Right lobe of liver (tissue), 6 donors: ENCODE measurements around the gene CCDC85C. TPM values are rescaled to one million over a fixed set of nuclear protein-coding genes. Genes with fewer than 3 reads are reported as not detected.

Experiments used
- ATAC-seq, 4 donors: fragments of 200-7000 bp; cut with Tn5 transposase; one replicate each; pipeline ENCODE4 v1.9.1; 2020; ENCODE audit warnings: mild to moderate bottlenecking in 4 of 4, moderate library complexity in 4 of 4
- DNase-seq, 3 donors: peaks; one replicate each; pipeline ENCODE4 v3.0.0-alpha.2; 2020
- H3K27ac ChIP-seq, 3 donors: fragments of 200-600 bp; one replicate each; pipeline ENCODE4 v1.8.0; 2022
- H3K27me3 ChIP-seq, 2 donors: fragments of 200-600 bp; one replicate each; pipeline ENCODE4 v1.8.0; 2022
- H3K36me3 ChIP-seq, 4 donors: fragments of 200-600 bp; sonication (generic) in 1 of 4; one replicate each; pipeline versions ENCODE4 v1.5.1 to v1.8.0; 2017 to 2022; ENCODE audit warnings: control low read depth in 1 of 4
- H3K4me1 ChIP-seq, 4 donors: fragments of 200-600 bp; sonication (generic) in 1 of 4; one replicate each; pipeline versions ENCODE4 v1.5.1 to v1.8.0; 2017 to 2022; ENCODE audit warnings: control low read depth in 1 of 4
- H3K4me3 ChIP-seq, 3 donors: fragments of 200-600 bp; one replicate each; pipeline ENCODE4 v1.8.0; 2022
- H3K9me3 ChIP-seq, 4 donors: fragments of 200-600 bp; sonication (generic) in 1 of 4; one replicate each; pipeline versions ENCODE4 v1.5.1 to v1.8.0; 2017 to 2022; ENCODE audit warnings: control low read depth in 1 of 4
- POLR2A ChIP-seq: fragments of 450-650 bp; IDR thresholded peaks from one replicate; pipeline ENCODE4 v1.6.1; 2017; ENCODE audit warnings: antibody characterized with exemption, mild to moderate bottlenecking
- WGBS: methylation state at CpG from one replicate; pipeline ENCODE4 v1.1.6; 2018; ENCODE audit warnings: low coverage, low lambda C conversion rate; ENCODE audit not compliant: insufficient coverage; ENCODE audit errors: missing lambda C conversion rate; 5-methylcytosine and 5-hydroxymethylcytosine counted together
- intact Hi-C, 2 donors: fragments of 100-400 bp; cut with DNase I; formaldehyde crosslinking; loops; one replicate each; pipeline versions ENCODE4 v1.11.2 to v1.14.1; 2022
- total RNA-seq, 6 experiments: library from RNA; depleted of rRNA in 2 of 6; stranded (reverse); fragments of >200 nt in 2 of 6; fragmentation: NEBNext Ultra II Directional in 3 of 6; extraction: Animal tissue kit (Norgen Biotek cat#: 25700) in 3 of 6; gene quantifications; one replicate each; pipeline versions ENCODE4 v1.1.0 to v1.2.4, GENCODE V29; 2016 to 2023
- TF ChIP-seq, protein P1 (sequence below), 4 donors: fragments of 200-600 bp in 3 of 4; fragments of 450-650 bp in 1 of 4; IDR thresholded peaks; one replicate each; pipeline versions ENCODE4 v1.5.1 to v1.8.0; 2016 to 2022; ENCODE audit warnings: antibody characterized with exemption in 4 of 4, mild to moderate bottlenecking in 2 of 4
- donor health status: DM: no; HTN: yes; CAD: no.
- donor health status: DM: no; HTN: no; CAD: no.
- donor health status: DM: no; HTN: no; CAD: no.
- donor health status: DM: no; HTN: yes; CAD: no.
- donor health status: DM: no; HTN: yes; CAD: no.

Gene CCDC85C
- total RNA-seq, 6 experiments from 2014 or later = 13.6 to 32.8 (median 21.8) TPM

DNA sequence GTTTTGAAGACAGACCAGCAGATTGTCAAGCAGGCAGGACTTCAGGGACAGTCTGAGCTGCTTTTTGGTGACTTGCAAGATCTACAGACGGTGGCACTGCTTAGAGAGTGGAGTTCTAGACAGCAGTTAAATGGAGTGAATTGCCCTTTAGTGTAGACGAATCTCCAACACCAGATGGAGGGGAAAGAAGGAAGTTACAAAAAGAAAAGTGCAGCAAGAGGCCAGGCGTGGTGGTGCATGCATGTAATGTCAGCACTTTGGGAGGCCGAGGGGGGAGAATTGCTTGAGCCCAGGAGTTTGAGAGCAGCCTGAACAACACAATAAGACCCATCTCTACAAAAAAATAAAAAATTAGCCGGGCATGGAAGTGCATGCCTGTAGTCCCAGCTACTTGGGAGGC is 32.5 kb upstream of the CCDC85C start:
- Histone ChIP-seq H3K27ac (no peak overlapping the region), H3K4me1 (no peaks in the 10 kb centered on the region), H3K4me3 (no peak overlapping the region), H3K27me3 (no peaks in the 10 kb centered on the region), H3K9me3 (no peaks in the 10 kb centered on the region), H3K36me3 (no peaks in the 10 kb centered on the region)
- intact Hi-C loops = no loop called here
- DNase-seq (no peak), ATAC-seq (peak in 1 of 4 donors; percentile 50)
- TF ChIP-seq POLR2A = no peak
- TF ChIP-seq, protein P1, sequence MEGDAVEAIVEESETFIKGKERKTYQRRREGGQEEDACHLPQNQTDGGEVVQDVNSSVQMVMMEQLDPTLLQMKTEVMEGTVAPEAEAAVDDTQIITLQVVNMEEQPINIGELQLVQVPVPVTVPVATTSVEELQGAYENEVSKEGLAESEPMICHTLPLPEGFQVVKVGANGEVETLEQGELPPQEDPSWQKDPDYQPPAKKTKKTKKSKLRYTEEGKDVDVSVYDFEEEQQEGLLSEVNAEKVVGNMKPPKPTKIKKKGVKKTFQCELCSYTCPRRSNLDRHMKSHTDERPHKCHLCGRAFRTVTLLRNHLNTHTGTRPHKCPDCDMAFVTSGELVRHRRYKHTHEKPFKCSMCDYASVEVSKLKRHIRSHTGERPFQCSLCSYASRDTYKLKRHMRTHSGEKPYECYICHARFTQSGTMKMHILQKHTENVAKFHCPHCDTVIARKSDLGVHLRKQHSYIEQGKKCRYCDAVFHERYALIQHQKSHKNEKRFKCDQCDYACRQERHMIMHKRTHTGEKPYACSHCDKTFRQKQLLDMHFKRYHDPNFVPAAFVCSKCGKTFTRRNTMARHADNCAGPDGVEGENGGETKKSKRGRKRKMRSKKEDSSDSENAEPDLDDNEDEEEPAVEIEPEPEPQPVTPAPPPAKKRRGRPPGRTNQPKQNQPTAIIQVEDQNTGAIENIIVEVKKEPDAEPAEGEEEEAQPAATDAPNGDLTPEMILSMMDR (IDR thresholded peaks at IDR 0.05) = no peak
- WGBS = 61% methylated on average over 5 of the region's 5 CpGs

- ATAC-seq = no peak
- H3K9me3 ChIP-seq = no peaks in the 10 kb centered on the region
- DNase-seq = no peak
- no peaks in the 10 kb centered on the region for H3K4me1 ChIP-seq
- no peak for TF ChIP-seq POLR2A
- TF ChIP-seq, protein P1 (IDR thresholded peaks at IDR 0.05) = no peak
- H3K27ac ChIP-seq = no peak overlapping the region
- H3K36me3 ChIP-seq = no peaks in the 10 kb centered on the region
- no peaks in the 10 kb centered on the region for H3K27me3 ChIP-seq
- WGBS = 74% methylated on average over 7 of the region's 8 CpGs
- intact Hi-C loops = no loop called here
- no peak overlapping the region for H3K4me3 ChIP-seq
Measured at GRCh38 chr14:99635116-99635515, 31.1 kb upstream of the CCDC85C start.

GRCh38 chr14:99634443-99634842 is 30.4 kb upstream of the CCDC85C start:
- ATAC-seq (no peak), DNase-seq (no peak)
- Histone ChIP-seq H3K27ac (no peak overlapping the region), H3K27me3 (no peaks in the 10 kb centered on the region), H3K4me1 (no peaks in the 10 kb centered on the region), H3K36me3 (no peaks in the 10 kb centered on the region), H3K9me3 (no peaks in the 10 kb centered on the region), H3K4me3 (no peak overlapping the region)
- intact Hi-C loops = no loop called here
- TF ChIP-seq POLR2A = no peak
- TF ChIP-seq, protein P1 (IDR thresholded peaks at IDR 0.05) = no peak
- 86% methylated on average over 7 of the region's 10 CpGs for WGBS

DNA sequence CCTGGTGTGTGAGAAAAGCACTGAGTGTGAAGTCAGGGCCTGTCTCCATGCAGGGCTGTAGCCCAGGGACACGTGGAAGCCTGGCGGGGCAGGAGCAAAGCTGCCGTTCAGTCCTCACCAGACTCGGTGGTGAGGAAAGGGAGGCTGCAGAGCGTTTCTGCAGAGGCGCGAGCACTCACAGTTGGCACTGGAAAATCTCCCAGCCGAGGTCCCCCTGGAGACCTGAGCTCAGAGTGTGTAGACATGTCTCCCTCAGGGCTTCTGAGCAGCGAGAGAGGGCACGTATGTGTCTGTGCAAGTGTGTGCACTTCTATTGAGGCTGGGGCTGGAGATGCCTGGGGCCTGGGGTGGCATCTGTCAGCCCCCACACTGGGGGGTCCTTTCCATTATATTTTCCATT is 29.9 kb upstream of the CCDC85C start:
- TF ChIP-seq, protein P1 (IDR thresholded peaks at IDR 0.05) = no peak
- TF ChIP-seq POLR2A = no peak
- no peak for ATAC-seq
- 92% methylated on average over 8 of the region's 10 CpGs for WGBS

DNA sequence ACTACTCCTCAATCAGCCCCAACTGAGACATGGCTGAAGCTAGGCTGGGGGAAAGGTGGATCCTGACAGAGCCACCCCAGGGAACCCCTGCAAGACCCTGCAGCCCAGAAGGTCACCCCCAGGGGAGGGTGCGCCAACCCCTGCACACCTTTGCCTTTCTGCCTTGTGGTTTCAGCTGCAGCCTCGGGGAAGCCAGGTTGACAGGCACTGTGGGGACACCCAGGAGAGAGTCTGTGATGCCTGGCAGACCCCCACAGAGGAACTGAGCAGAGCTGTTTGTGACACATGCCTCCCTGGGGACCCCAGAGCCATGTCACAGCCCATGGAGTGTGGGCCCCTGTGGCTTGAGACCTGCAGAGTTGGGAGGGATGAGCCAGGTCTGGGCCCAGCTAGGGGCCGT is 29.1 kb upstream of the CCDC85C start:
- Histone ChIP-seq H3K36me3 (no peaks in the 10 kb centered on the region), H3K27me3 (no peaks in the 10 kb centered on the region), H3K27ac (no peak overlapping the region), H3K4me1 (no peaks in the 10 kb centered on the region), H3K4me3 (no peak overlapping the region), H3K9me3 (no peaks in the 10 kb centered on the region)
- TF ChIP-seq, protein P1 (IDR thresholded peaks at IDR 0.05) = no peak
- TF ChIP-seq POLR2A = no peak
- WGBS = 86% methylated on average over 1 of the region's 3 CpGs
- DNase-seq = no peak
- no peak for ATAC-seq
- intact Hi-C loops = no loop called here

More for the DNA sequence above, 29.9 kb upstream of the CCDC85C start:
- no peaks in the 10 kb centered on the region for H3K9me3 ChIP-seq
- H3K36me3 ChIP-seq = no peaks in the 10 kb centered on the region
- H3K4me1 ChIP-seq = no peaks in the 10 kb centered on the region
- H3K27me3 ChIP-seq = no peaks in the 10 kb centered on the region
- H3K4me3 ChIP-seq = no peak overlapping the region
- intact Hi-C loops = no loop called here
- H3K27ac ChIP-seq = no peak overlapping the region
- DNase-seq = no peak
